ENCODE results near the gene NOSTRIN.
"Not testable (repeated sequence)": the region's sequence is repeated elsewhere in the genome, so short reads cannot be mapped to it uniquely, and the experiment has no call there.

The NOSTRIN gene

GRCh38 chr2:168801961-168802858 lies at the start of gene NOSTRIN:
TSS of gene NOSTRIN (plus strand) at chr2:168802637. CDS start at chr2:168802647, 10 bp downstream.
- DNase-seq (ENCODE audit: low read depth): no peak

GRCh38 chr2:168753765-168754329 lies 48.6 kb upstream of the NOSTRIN start:
- no peak for DNase-seq (ENCODE audit: low read depth)

- no peak for DNase-seq (ENCODE audit: low read depth)
These were observed 45.2 kb upstream of the NOSTRIN start for GRCh38 chr2:168757223-168757622.

- no peak for DNase-seq (ENCODE audit: low read depth)
These were observed 43.2 kb upstream of the NOSTRIN start for GRCh38 chr2:168758970-168759820.

- DNase-seq (ENCODE audit: low read depth): no peak
These were observed 37.0 kb upstream of the NOSTRIN start for GRCh38 chr2:168765401-168765800.

- no peak for DNase-seq (ENCODE audit: low read depth)
These were observed 35.8 kb upstream of the NOSTRIN start for GRCh38 chr2:168766600-168766999.

- DNase-seq (ENCODE audit: low read depth): no peak
These were observed 35.2 kb upstream of the NOSTRIN start for GRCh38 chr2:168767258-168767657.

- DNase-seq (ENCODE audit: low read depth): not testable (repeated sequence)
These were observed 34.1 kb upstream of the NOSTRIN start for GRCh38 chr2:168768357-168768756.

GRCh38 chr2:168770796-168771195 lies 31.6 kb upstream of the NOSTRIN start:
- no peak for DNase-seq (ENCODE audit: low read depth)

- DNase-seq (ENCODE audit: low read depth): no peak
These were observed 29.7 kb upstream of the NOSTRIN start for GRCh38 chr2:168772704-168773103.

GRCh38 chr2:168773128-168773527 lies 29.3 kb upstream of the NOSTRIN start:
- DNase-seq (ENCODE audit: low read depth): no peak

- no peak for DNase-seq (ENCODE audit: low read depth)
These were observed 28.5 kb upstream of the NOSTRIN start for GRCh38 chr2:168773719-168774521.

GRCh38 chr2:168775837-168776236 lies 26.6 kb upstream of the NOSTRIN start:
- DNase-seq (ENCODE audit: low read depth): no peak

GRCh38 chr2:168780669-168781071 lies 21.8 kb upstream of the NOSTRIN start:
- DNase-seq (ENCODE audit: low read depth): no peak

GRCh38 chr2:168781191-168781817 lies 21.1 kb upstream of the NOSTRIN start:
- DNase-seq (ENCODE audit: low read depth): no peak

- DNase-seq (ENCODE audit: low read depth): no peak
These were observed 20.2 kb upstream of the NOSTRIN start for GRCh38 chr2:168782271-168782670.

GRCh38 chr2:168784993-168785392 lies 17.4 kb upstream of the NOSTRIN start:
- DNase-seq (ENCODE audit: low read depth): no peak

GRCh38 chr2:168787098-168787781 lies 15.2 kb upstream of the NOSTRIN start:
- DNase-seq (ENCODE audit: low read depth): no peak

- no peak for DNase-seq (ENCODE audit: low read depth)
These were observed 14.6 kb upstream of the NOSTRIN start for GRCh38 chr2:168787782-168788376.

- no peak for DNase-seq (ENCODE audit: low read depth)
These were observed 12.7 kb upstream of the NOSTRIN start for GRCh38 chr2:168789776-168790175.

All from stimulated activated CD8-positive, alpha-beta memory T cell treated with anti-CD3 and anti-CD28 coated beads, Interleukin-12 subunit alpha, Interleukin-12 subunit beta, amount 100 ng/mL, for 4 hours (primary cell).